IPS-11a (cell line): ENCODE results near the gene BCAR1.
"Not testable (repeated sequence)": the region's sequence is repeated elsewhere in the genome, so short reads cannot be mapped to it uniquely, and the experiment has no call there.

Experiments used
- H3K4me3 ChIP-seq: one replicate; pipeline ENCODE4 v1.5.1; 2013; ENCODE audit warnings: low read depth, low read length, control low read depth

The BCAR1 gene

GRCh38 chr16:75225678-75226515 lies 25.5 kb downstream of the BCAR1 start:
- H3K4me3 ChIP-seq, result no peak overlapping the region

- H3K4me3 ChIP-seq, result no peak overlapping the region
Measured at GRCh38 chr16:75225092-75225491, 26.3 kb downstream of the BCAR1 start.

GRCh38 chr16:75224306-75225082 lies 26.9 kb downstream of the BCAR1 start:
- H3K4me3 ChIP-seq, result no peak overlapping the region

- not testable (repeated sequence) for H3K4me3 ChIP-seq
Measured at GRCh38 chr16:75223129-75223528, 28.3 kb downstream of the BCAR1 start.

GRCh38 chr16:75222271-75222783 lies 29.1 kb downstream of the BCAR1 start:
- H3K4me3 ChIP-seq, result no peak overlapping the region

- no peak overlapping the region for H3K4me3 ChIP-seq
Measured at GRCh38 chr16:75219838-75220237, 31.6 kb downstream of the BCAR1 start.

- no peak overlapping the region for H3K4me3 ChIP-seq
Measured at GRCh38 chr16:75219088-75219487, 32.3 kb downstream of the BCAR1 start.

- H3K4me3 ChIP-seq, result no peak within 1 kb of the TSS
Measured at GRCh38 chr16:75218256-75219076, 33.0 kb downstream of the BCAR1 start, which contains the start of gene CTRB1. TSS of gene CTRB1 (plus strand) at chr16:75218988. CDS start at chr16:75219008, 20 bp downstream.

- H3K4me3 ChIP-seq, result no peak overlapping the region
Measured at GRCh38 chr16:75217389-75217851, 34.0 kb downstream of the BCAR1 start.

GRCh38 chr16:75216576-75216975 lies 34.8 kb downstream of the BCAR1 start:
- no peak overlapping the region for H3K4me3 ChIP-seq

- no peak overlapping the region for H3K4me3 ChIP-seq
Measured at GRCh38 chr16:75216127-75216526, 35.3 kb downstream of the BCAR1 start.

- H3K4me3 ChIP-seq, result not testable (repeated sequence)
Measured at GRCh38 chr16:75211286-75211685, 40.1 kb downstream of the BCAR1 start.

GRCh38 chr16:75209944-75210343 lies 41.5 kb downstream of the BCAR1 start:
- H3K4me3 ChIP-seq, result no peak overlapping the region

GRCh38 chr16:75209514-75209913 lies 41.9 kb downstream of the BCAR1 start:
- not testable (repeated sequence) for H3K4me3 ChIP-seq

- no peak overlapping the region for H3K4me3 ChIP-seq
Measured at GRCh38 chr16:75208861-75209505, 42.4 kb downstream of the BCAR1 start.

- no peak overlapping the region for H3K4me3 ChIP-seq
Measured at GRCh38 chr16:75208242-75208825, 43.1 kb downstream of the BCAR1 start.

- H3K4me3 ChIP-seq, result no peak overlapping the region
Measured at GRCh38 chr16:75207831-75208230, 43.6 kb downstream of the BCAR1 start.

- H3K4me3 ChIP-seq, result no peak within 1 kb of the TSS
Measured at GRCh38 chr16:75206749-75207451, 44.5 kb downstream of the BCAR1 start, which contains the start of gene CTRB2. TSS of gene CTRB2 (minus strand) at chr16:75207161. CDS start at chr16:75207141, 20 bp downstream.
